K562 (cell line): ENCODE measurements around the gene YAP1. TPM values are rescaled to one million over a fixed set of nuclear protein-coding genes. Genes with fewer than 3 reads are reported as not detected.

ENCODE experiments used
- ATAC-seq: fragments of 200-7000 bp; cut with Tn5 transposase; 3 replicates; pipeline ENCODE4 v1.9.1; 2020; ENCODE audit warnings: moderate library complexity
- BruUV-seq: library from RNA; stranded (reverse); fragments of 400-500 nt; replicated peaks from 2 replicates; lab custom pipeline; 2021; lab: Mats Ljungman, UMichigan
- CTCF ChIA-PET: fragments of 300-600 bp; formaldehyde crosslinking; extraction: SDS; loops from one replicate; lab custom pipeline; 2021; ENCODE audit warnings: low intra/inter-chr PET ratio; lab: Yijun Ruan, JAX
- POLR2A ChIA-PET: fragments of 300-600, 350-650 bp; sonication (Branson Sonifier 250); formaldehyde crosslinking; extraction: SDS; loops from one replicate; lab custom pipeline; 2021; ENCODE audit warnings: antibody characterized with exemption, inconsistent platforms; lab: Yijun Ruan, JAX
- DNase-seq, 4 experiments: peaks; one replicate each; pipeline versions ENCODE4 v3.0.0 to v3.0.0-alpha.2; 2011 to 2018; ENCODE audit warnings: low spot score in 3 of 4, mixed read lengths in 3 of 4; ENCODE audit errors: extremely low read depth in 1 of 4
- FAIRE-seq: peaks from 2 replicates; lab custom pipeline; 2011; peaks lifted over from hg19 to GRCh38; lab: Jason Lieb, UNC
- H2AFZ ChIP-seq: 2 replicates; pipeline ENCODE4 v1.6.0; 2011; ENCODE audit warnings: low read depth, low read length, control low read depth, inconsistent platforms
- H3K27ac ChIP-seq: fragments of 200-600 bp; 3 replicates; pipeline ENCODE4 v1.8.0; 2011; ENCODE audit warnings: low read depth, mild to moderate bottlenecking, control low read depth, inconsistent platforms, low read length, moderate library complexity, mixed read lengths; ENCODE audit errors: extremely low read depth
- H3K27me3 ChIP-seq, 2 experiments: fragments of 300-600 bp in 1 of 2; 2 replicates in 1 of 2; 3 replicates in 1 of 2; pipeline versions ENCODE4 v1.6.0 to v1.8.0; 2011; ENCODE audit warnings: inconsistent platforms in 2 of 2, low read length in 2 of 2, mild to moderate bottlenecking in 1 of 2, mixed read lengths in 1 of 2, moderate library complexity in 1 of 2; ENCODE audit not compliant: control insufficient read depth in 2 of 2, insufficient read depth in 2 of 2
- H3K36me3 ChIP-seq: fragments of 300-600 bp; 3 replicates; pipeline ENCODE4 v1.8.0; 2011; ENCODE audit warnings: mild to moderate bottlenecking, low read length, inconsistent platforms; ENCODE audit not compliant: control insufficient read depth, insufficient read depth
- H3K4me1 ChIP-seq, 2 experiments: fragments of 200-600 bp in 1 of 2; replicated peaks in 1 of 2; 2 replicates in 1 of 2; 3 replicates in 1 of 2; pipeline versions ENCODE4 v1.5.1 to v1.8.0; 2011; ENCODE audit warnings: inconsistent platforms in 2 of 2, low read length in 2 of 2, mild to moderate bottlenecking in 1 of 2, mixed read lengths in 1 of 2, moderate library complexity in 1 of 2; ENCODE audit not compliant: control insufficient read depth in 2 of 2, insufficient read depth in 2 of 2
- H3K4me2 ChIP-seq: 2 replicates; pipeline ENCODE4 v1.6.1; 2011; ENCODE audit warnings: low read length, control low read depth, inconsistent platforms, mixed read lengths; ENCODE audit not compliant: insufficient read depth
- H3K4me3 ChIP-seq: fragments of 200-600 bp; sonication (generic), shearing (Covaris generic); 2 replicates; pipeline ENCODE4 v1.5.1; 2016; ENCODE audit warnings: control low read depth, inconsistent platforms
- H3K79me2 ChIP-seq: fragments of 200-600 bp; 3 replicates; pipeline ENCODE4 v1.8.0; 2011; ENCODE audit warnings: low read length, inconsistent platforms; ENCODE audit not compliant: control insufficient read depth, insufficient read depth
- H3K9ac ChIP-seq, 2 experiments: 2 replicates each; pipeline versions ENCODE4 v1.6.0 to v1.6.1; 2011; ENCODE audit warnings: low read depth in 2 of 2, low read length in 2 of 2, control low read depth in 1 of 2, inconsistent platforms in 1 of 2, mild to moderate bottlenecking in 1 of 2, mixed read lengths in 1 of 2; ENCODE audit not compliant: insufficient read depth in 1 of 2
- H3K9me1 ChIP-seq: one replicate; pipeline ENCODE4 v1.6.0; 2011; ENCODE audit warnings: inconsistent platforms, mild to moderate bottlenecking, low read length, moderate library complexity; ENCODE audit not compliant: control insufficient read depth, insufficient read depth
- H3K9me3 ChIP-seq: replicated peaks from 2 replicates; pipeline ENCODE4 v1.5.1; 2011; ENCODE audit warnings: low read depth, low read length, inconsistent platforms; ENCODE audit not compliant: control insufficient read depth, insufficient read depth
- H4K20me1 ChIP-seq: replicated peaks from 2 replicates; pipeline ENCODE4 v1.6.1; 2011; ENCODE audit warnings: low read length, inconsistent platforms, mixed read lengths; ENCODE audit not compliant: control insufficient read depth, insufficient read depth
- HDAC2 ChIP-seq: fragments of 450-650 bp; IDR thresholded peaks from 2 replicates; pipeline ENCODE4 v1.6.1; 2016; ENCODE audit warnings: mild to moderate bottlenecking
- KAT7 ChIP-seq: sonication (generic); formaldehyde crosslinking; IDR thresholded peaks from 2 replicates; pipeline ENCODE4 v1.8.0; 2022; ENCODE audit warnings: missing genetic modification reagents, mild to moderate bottlenecking, borderline replicate concordance
- RBM15 ChIP-seq: fragments of 200-400 bp; formaldehyde crosslinking; IDR thresholded peaks from 2 replicates; pipeline ENCODE4 v1.6.1; 2018; ENCODE audit warnings: mild to moderate bottlenecking, low read length, moderate library complexity; ENCODE audit not compliant: insufficient read depth
- SREBF2 ChIP-seq: sonication (generic); formaldehyde crosslinking; IDR thresholded peaks from 2 replicates; pipeline ENCODE4 v1.4.0; 2020; ENCODE audit warnings: mild to moderate bottlenecking, missing genetic modification reagents
- ZHX1 ChIP-seq: fragments of 150-350 bp; conservative IDR thresholded peaks from 2 replicates; pipeline ENCODE4 v1.6.1; 2014; ENCODE audit warnings: low read length
- ZKSCAN3 ChIP-seq: fragments of 250-450 bp; sonication (Bioruptor Pico); IDR thresholded peaks from 2 replicates; pipeline ENCODE4 v1.4.0; 2020
- ZNF146 ChIP-seq: IDR thresholded peaks from one replicate; pipeline ENCODE4 v1.6.1; 2018; ENCODE audit warnings: missing compliant biosample characterization; ENCODE audit not compliant: unreplicated experiment
- ZNF395 ChIP-seq: fragments of 200-800 bp; sonication (Bioruptor generic); IDR thresholded peaks from 2 replicates; pipeline ENCODE4 v1.6.1; 2017; ENCODE audit warnings: missing genetic modification characterization, missing compliant biosample characterization
- ZNF586 ChIP-seq: fragments of 450-650 bp; formaldehyde crosslinking; conservative IDR thresholded peaks from 2 replicates; pipeline ENCODE4 v1.4.0; 2020; ENCODE audit warnings: mild to moderate bottlenecking, moderate library complexity
- ZNF707 ChIP-seq: fragments of 250-450 bp; sonication (Bioruptor Pico); conservative IDR thresholded peaks from 2 replicates; pipeline ENCODE4 v1.8.0; 2022; ENCODE audit warnings: inconsistent platforms, mild to moderate bottlenecking, moderate library complexity
- WGBS: fragments of 100-300 bp; shearing (Covaris generic); methylation state at CpG from one replicate; pipeline ENCODE4 v1.1.6; 2016; ENCODE audit warnings: low coverage, mixed read lengths; ENCODE audit not compliant: insufficient coverage; ENCODE audit errors: missing lambda C conversion rate; 5-methylcytosine and 5-hydroxymethylcytosine counted together
- in situ Hi-C: fragments of 300-500 bp; cut with MboI; formaldehyde crosslinking; loops from 4 replicates; pipeline ENCODE4 v1.15.0; 2018; ENCODE audit warnings: inconsistent platforms, mixed read lengths
- intact Hi-C: fragments of 100-400 bp; cut with micrococcal nuclease; formaldehyde crosslinking; loops from 2 replicates; pipeline ENCODE4 v1.14.2; 2022
- polyA plus RNA-seq, 8 experiments: library from polyadenylated mRNA; depleted of rRNA in 4 of 8; stranded (reverse) in 5 of 8; unstranded in 3 of 8; fragments of >200 nt; fragmentation: Nextera tagmentation in 2 of 8; fragmentation: Illumina TruSeq in 1 of 8; extraction: Ambion mirVana in 2 of 8; extraction: Trizol in 1 of 8; gene quantifications; 2 replicates each; pipeline versions ENCODE4 v1.2.1 to v1.2.3, GENCODE V29; 2011 to 2014; ENCODE audit warnings: inconsistent platforms in 1 of 8, missing spikeins in 1 of 8
- total RNA-seq, 7 experiments: library from RNA; depleted of rRNA in 6 of 7; stranded (reverse); fragments of >200 nt in 6 of 7; fragmentation: Illumina TruSeq in 2 of 7; extraction: Trizol in 2 of 7; gene quantifications; 2 replicates each; pipeline versions ENCODE4 v1.2.1 to v1.2.3, GENCODE V29; 2011 to 2021; ENCODE audit warnings: low replicate concordance in 1 of 7
- TF ChIP-seq, protein P1 (sequence below): IDR thresholded peaks from 2 replicates; pipeline ENCODE4 v1.6.1; 2012; ENCODE audit warnings: low read depth, low read length, improper control_type of control experiment, borderline replicate concordance

Gene YAP1
- total and polyA plus RNA-seq, 9 of the 15 experiments (the other 6 are each of a cell fraction or from before 2014, with no cell fraction given): 0.18 TPM; not detected in 8

DNA sequence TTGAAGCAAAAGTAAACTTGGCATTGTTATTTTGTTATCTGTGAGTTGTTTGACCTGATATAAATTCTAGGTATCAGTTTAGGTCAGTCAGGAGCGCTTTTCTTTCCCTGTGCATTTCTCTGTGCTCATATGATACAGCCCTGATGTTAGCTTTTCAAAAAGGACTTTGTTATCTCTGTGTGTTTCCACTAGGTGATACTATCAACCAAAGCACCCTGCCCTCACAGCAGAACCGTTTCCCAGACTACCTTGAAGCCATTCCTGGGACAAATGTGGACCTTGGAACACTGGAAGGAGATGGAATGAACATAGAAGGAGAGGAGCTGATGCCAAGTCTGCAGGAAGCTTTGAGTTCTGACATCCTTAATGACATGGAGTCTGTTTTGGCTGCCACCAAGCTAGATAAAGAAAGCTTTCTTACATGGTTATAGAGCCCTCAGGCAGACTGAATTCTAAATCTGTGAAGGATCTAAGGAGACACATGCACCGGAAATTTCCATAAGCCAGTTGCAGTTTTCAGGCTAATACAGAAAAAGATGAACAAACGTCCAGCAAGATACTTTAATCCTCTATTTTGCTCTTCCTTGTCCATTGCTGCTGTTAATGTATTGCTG lies 119.4 kb downstream of the YAP1 start:
- BruUV-seq: no TSS peak
- POLR2A ChIA-PET: interaction anchor here (0.5 kb wide), 1 partner anchor 22 kb away, joined by 3 read pairs; no protein-coding TSS in a partner anchor
- H3K27ac ChIP-seq: no peak overlapping the region
- TF ChIP-seq ZNF146 (CRISPR knock-in tag) (no peak), ZNF707 (CRISPR knock-in tag) (no peak), KAT7 (CRISPR knock-in tag) (no peak), ZNF586 (CRISPR knock-in tag) (no peak), ZKSCAN3 (CRISPR knock-in tag) (no peak), HDAC2 (no peak), ZHX1 (no peak), SREBF2 (no peak), RBM15 (no peak), ZNF395 (CRISPR knock-in tag) (no peak)
- TF ChIP-seq, protein P1, sequence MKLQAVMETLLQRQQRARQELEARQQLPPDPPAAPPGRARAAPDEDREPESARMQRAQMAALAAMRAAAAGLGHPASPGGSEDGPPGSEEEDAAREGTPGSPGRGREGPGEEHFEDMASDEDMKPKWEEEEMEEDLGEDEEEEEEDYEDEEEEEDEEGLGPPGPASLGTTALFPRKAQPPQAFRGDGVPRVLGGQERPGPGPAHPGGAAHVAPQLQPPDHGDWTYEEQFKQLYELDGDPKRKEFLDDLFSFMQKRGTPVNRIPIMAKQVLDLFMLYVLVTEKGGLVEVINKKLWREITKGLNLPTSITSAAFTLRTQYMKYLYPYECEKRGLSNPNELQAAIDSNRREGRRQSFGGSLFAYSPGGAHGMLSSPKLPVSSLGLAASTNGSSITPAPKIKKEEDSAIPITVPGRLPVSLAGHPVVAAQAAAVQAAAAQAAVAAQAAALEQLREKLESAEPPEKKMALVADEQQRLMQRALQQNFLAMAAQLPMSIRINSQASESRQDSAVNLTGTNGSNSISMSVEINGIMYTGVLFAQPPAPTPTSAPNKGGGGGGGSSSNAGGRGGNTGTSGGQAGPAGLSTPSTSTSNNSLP: no peak
- TF ChIP-seq, all 486 proteins: peak for 0
- no peak overlapping the region for H3K4me3 ChIP-seq
- H3K4me2 ChIP-seq: no peak overlapping the region
- no peaks in the 10 kb centered on the region for H4K20me1 ChIP-seq
- ATAC-seq (no peak), DNase-seq (no peak), FAIRE-seq (no peak)
- no peaks in the 10 kb centered on the region for H3K9me3 ChIP-seq
- no peak overlapping the region for H3K9ac ChIP-seq
- WGBS: 0% methylated on average over 4 of the region's 4 CpGs
- in situ Hi-C loops (no loop called here), intact Hi-C loops (no loop called here)
- H3K36me3 ChIP-seq: no peaks in the 10 kb centered on the region
- no peaks in the 10 kb centered on the region for H3K79me2 ChIP-seq
- no peak overlapping the region for H2AFZ ChIP-seq
- peaks cover 2 to 12% of the 10 kb centered on the region in 2 experiments; a peak in 4 of 5 replicates for H3K27me3 ChIP-seq
- CTCF ChIA-PET: no interaction called here
- no peaks in the 10 kb centered on the region; a peak in 1 of 5 replicates for H3K4me1 ChIP-seq
- H3K9me1 ChIP-seq: no peaks in the 10 kb centered on the region
